Measurements from ENCODE around the gene PTPRM.

Gene PTPRM

GRCh38 chr18:7566567-7567473 is at the start of gene PTPRM:
Gene PTPRM, plus strand, starts transcription at chr18:7567316. Its CDS starts 503 bp downstream, at chr18:7567819.
- peak; percentile 55 for DNase-seq

GRCh38 chr18:7517852-7518251 is 49.3 kb upstream of the PTPRM start:
- DNase-seq, result no peak

GRCh38 chr18:7520200-7520785 is 46.8 kb upstream of the PTPRM start:
- DNase-seq, result no peak

- no peak for DNase-seq
Observed at GRCh38 chr18:7521226-7521856, 45.8 kb upstream of the PTPRM start.

- no peak for DNase-seq
Observed at GRCh38 chr18:7523772-7524171, 43.3 kb upstream of the PTPRM start.

- no peak for DNase-seq
Observed at GRCh38 chr18:7524786-7525185, 42.3 kb upstream of the PTPRM start.

- DNase-seq, result no peak
Observed at GRCh38 chr18:7532942-7533341, 34.2 kb upstream of the PTPRM start.

- no peak for DNase-seq
Observed at GRCh38 chr18:7535436-7536205, 31.5 kb upstream of the PTPRM start.

GRCh38 chr18:7537145-7537544 is 30.0 kb upstream of the PTPRM start:
- DNase-seq, result no peak

- DNase-seq, result no peak
Observed at GRCh38 chr18:7541835-7542234, 25.3 kb upstream of the PTPRM start.

- DNase-seq, result no peak
Observed at GRCh38 chr18:7544686-7545085, 22.4 kb upstream of the PTPRM start.

- DNase-seq, result no peak
Observed at GRCh38 chr18:7545734-7546133, 21.4 kb upstream of the PTPRM start.

GRCh38 chr18:7548221-7548620 is 18.9 kb upstream of the PTPRM start:
- DNase-seq, result no peak

- DNase-seq, result no peak
Observed at GRCh38 chr18:7548721-7549120, 18.4 kb upstream of the PTPRM start.

- DNase-seq, result no peak
Observed at GRCh38 chr18:7557973-7558372, 9.1 kb upstream of the PTPRM start.

- DNase-seq, result no peak
Observed at GRCh38 chr18:7558769-7559168, 8.3 kb upstream of the PTPRM start.

GRCh38 chr18:7559709-7560319 is 7.3 kb upstream of the PTPRM start:
- no peak for DNase-seq

- no peak for DNase-seq
Observed at GRCh38 chr18:7561909-7562460, 5.1 kb upstream of the PTPRM start.

GRCh38 chr18:7562491-7562890 is 4.6 kb upstream of the PTPRM start:
- no peak for DNase-seq

- DNase-seq, result no peak
Observed at GRCh38 chr18:7565677-7566076, 1.4 kb upstream of the PTPRM start.

GRCh38 chr18:7566244-7566566 is 911 bp upstream of the PTPRM start:
- no peak for DNase-seq

Data from NCI-H774 (cell line).